Endothelial cell of umbilical vein (primary cell): ENCODE data around the gene BDH1. TPM values are rescaled to one million over a fixed set of nuclear protein-coding genes. Genes with fewer than 3 reads are reported as not detected.

Experiments used
- BruUV-seq: library from RNA; stranded (reverse); fragments of 400-500 nt; replicated peaks from 2 replicates; lab custom pipeline; 2021; lab: Mats Ljungman, UMichigan
- CTCF ChIA-PET: fragments of 300-600, 350-600 bp; sonication (Branson Sonifier 250); formaldehyde crosslinking; loops from one replicate; lab custom pipeline; 2021; ENCODE audit warnings: antibody characterized with exemption, inconsistent platforms; lab: Charles Lee
- POLR2A ChIA-PET: fragments of 300-600, 350-600 bp; sonication (Branson Sonifier 250); formaldehyde crosslinking; loops from one replicate; lab custom pipeline; 2021; ENCODE audit warnings: antibody characterized with exemption, inconsistent platforms; lab: Charles Lee
- DNase-seq: peaks from one replicate; pipeline ENCODE4 v3.0.0-alpha.2; 2011; ENCODE audit warnings: low read depth, low spot score
- FAIRE-seq: peaks from 2 replicates; lab custom pipeline; 2011; peaks lifted over from hg19 to GRCh38; lab: Jason Lieb, UNC
- H2AFZ ChIP-seq: 2 replicates; pipeline ENCODE4 v1.6.0; 2012; ENCODE audit warnings: low read depth, low read length, control low read depth, inconsistent platforms
- H3K27ac ChIP-seq: 2 replicates; pipeline ENCODE4 v1.5.1; 2011; ENCODE audit warnings: low read depth, mild to moderate bottlenecking, control low read depth, low read length, moderate library complexity; ENCODE audit not compliant: insufficient read depth
- H3K27me3 ChIP-seq, 2 experiments: 2 replicates each; pipeline versions ENCODE4 v1.6.0 to v1.6.1; 2011; ENCODE audit warnings: low read length in 2 of 2, mixed read lengths in 1 of 2; ENCODE audit not compliant: control insufficient read depth in 2 of 2, insufficient read depth in 2 of 2
- H3K36me3 ChIP-seq, 2 experiments: 2 replicates in 1 of 2; 3 replicates in 1 of 2; pipeline ENCODE4 v1.5.1; 2011; ENCODE audit warnings: low read length in 2 of 2, mild to moderate bottlenecking in 1 of 2, moderate library complexity in 1 of 2; ENCODE audit not compliant: control insufficient read depth in 2 of 2, insufficient read depth in 2 of 2; ENCODE audit errors: extremely low read depth in 1 of 2
- H3K4me1 ChIP-seq: 3 replicates; pipeline ENCODE4 v1.5.1; 2011; ENCODE audit warnings: mild to moderate bottlenecking, low read length; ENCODE audit not compliant: control insufficient read depth, insufficient read depth; ENCODE audit errors: extremely low read depth
- H3K4me2 ChIP-seq: 2 replicates; pipeline ENCODE4 v1.6.1; 2011; ENCODE audit warnings: low read length, control low read depth, mixed read lengths; ENCODE audit not compliant: insufficient read depth
- H3K4me3 ChIP-seq, 3 experiments: fragments of 200-600 bp in 1 of 3; sonication (generic), shearing (Covaris generic) in 1 of 3; replicated peaks in 1 of 3; 2 replicates each; pipeline ENCODE4 v1.5.1; 2011 to 2016; ENCODE audit warnings: control low read depth in 3 of 3, low read length in 3 of 3, mild to moderate bottlenecking in 2 of 3, inconsistent platforms in 1 of 3, low read depth in 1 of 3, moderate library complexity in 1 of 3; ENCODE audit not compliant: insufficient read depth in 1 of 3
- H3K79me2 ChIP-seq: 2 replicates; pipeline ENCODE4 v1.6.0; 2012; ENCODE audit warnings: low read length, inconsistent platforms; ENCODE audit not compliant: control insufficient read depth, insufficient read depth
- H3K9ac ChIP-seq: replicated peaks from 2 replicates; pipeline ENCODE3; 2011; ENCODE audit warnings: low read length, control low read depth; ENCODE audit not compliant: insufficient read depth; ENCODE audit errors: extremely low read depth
- H3K9me1 ChIP-seq: replicated peaks from 3 replicates; pipeline ENCODE4 v1.6.0; 2011; ENCODE audit warnings: mild to moderate bottlenecking, low read length; ENCODE audit not compliant: control insufficient read depth, insufficient read depth; ENCODE audit errors: extremely low read depth
- H3K9me3 ChIP-seq: replicated peaks from 2 replicates; pipeline ENCODE4 v1.5.1; 2012; ENCODE audit warnings: low read length, inconsistent platforms; ENCODE audit not compliant: control insufficient read depth, insufficient read depth
- H4K20me1 ChIP-seq: replicated peaks from 2 replicates; pipeline ENCODE3; 2011; ENCODE audit warnings: mild to moderate bottlenecking, low read length; ENCODE audit not compliant: control insufficient read depth, insufficient read depth; ENCODE audit errors: extremely low read depth
- EZH2 ChIP-seq: IDR thresholded peaks from 2 replicates; pipeline ENCODE4 v1.6.1; 2012; ENCODE audit warnings: borderline replicate concordance, low read depth, mild to moderate bottlenecking, moderate library complexity, low read length, inconsistent platforms; ENCODE audit not compliant: severe bottlenecking
- FOS ChIP-seq: IDR thresholded peaks from 2 replicates; pipeline ENCODE4 v1.6.1; 2011; ENCODE audit warnings: mild to moderate bottlenecking, low read length, moderate library complexity, borderline replicate concordance; ENCODE audit not compliant: insufficient read depth
- GATA2 ChIP-seq: IDR thresholded peaks from 2 replicates; pipeline ENCODE4 v1.7.0; 2011; ENCODE audit warnings: low read depth, mild to moderate bottlenecking, moderate library complexity, mixed read lengths, low read length; ENCODE audit not compliant: insufficient read length, insufficient read depth
- JUN ChIP-seq: IDR thresholded peaks from 2 replicates; pipeline ENCODE4 v1.6.1; 2011; ENCODE audit warnings: borderline replicate concordance, low read depth; ENCODE audit not compliant: insufficient read length, insufficient read depth
- MYC ChIP-seq: IDR thresholded peaks from one replicate; pipeline ENCODE4 v1.6.1; 2011; ENCODE audit warnings: mild to moderate bottlenecking, low read depth, low read length
- POLR2A ChIP-seq: IDR thresholded peaks from 2 replicates; pipeline ENCODE4 v1.6.1; 2012; ENCODE audit warnings: low read depth, mild to moderate bottlenecking, control low read depth, low read length
- POLR2AphosphoS5 ChIP-seq: IDR thresholded peaks from 2 replicates; pipeline ENCODE4 v1.6.1; 2012; ENCODE audit warnings: low read depth, mild to moderate bottlenecking, control low read depth, low read length, moderate library complexity; ENCODE audit not compliant: insufficient read depth
- dilution Hi-C: fragments of 300-500 bp; cut with MboI; formaldehyde crosslinking; loops from one replicate; pipeline ENCODE4 v1.15.0; 2019; ENCODE audit warnings: low sequenced_read_pairs; ENCODE audit not compliant: extremely low pct_ligation_motif_present
- intact Hi-C: fragments of 100-400 bp; cut with micrococcal nuclease; formaldehyde crosslinking; loops from one replicate; pipeline ENCODE4 v1.10.0; 2022
- polyA plus RNA-seq, 4 experiments: library from polyadenylated mRNA; depleted of rRNA in 3 of 4; stranded (reverse) in 3 of 4; unstranded in 1 of 4; fragments of >200 nt; gene quantifications; 2 replicates each; pipeline versions ENCODE4 v1.2.1 to v1.2.3, GENCODE V29; 2011 to 2012; ENCODE audit warnings: missing spikeins in 1 of 4
- total RNA-seq: library from RNA; stranded (reverse); gene quantifications from 2 replicates; pipeline ENCODE4 v1.2.3, GENCODE V29; 2021
- TF ChIP-seq, protein P1 (sequence below), 2 donors: IDR thresholded peaks; 1 replicate in 1 of 2; 2 replicates in 1 of 2; pipeline ENCODE4 v1.5.1; 2011; ENCODE audit warnings: low read length in 2 of 2, mild to moderate bottlenecking in 2 of 2, moderate library complexity in 2 of 2, control low read depth in 1 of 2, inconsistent platforms in 1 of 2, low read depth in 1 of 2; ENCODE audit not compliant: insufficient read depth in 1 of 2; ENCODE audit errors: extremely low read depth in 1 of 2
- TF ChIP-seq, protein P2 (sequence below): IDR thresholded peaks from 2 replicates; pipeline ENCODE4 v1.6.1; 2011; ENCODE audit not compliant: insufficient read depth, insufficient read length

Gene BDH1
- total and polyA plus RNA-seq, 2 donors (not counting 3 experiments of a cell fraction or from before 2014, with no cell fraction given) = 6.9 to 12.2 TPM

DNA sequence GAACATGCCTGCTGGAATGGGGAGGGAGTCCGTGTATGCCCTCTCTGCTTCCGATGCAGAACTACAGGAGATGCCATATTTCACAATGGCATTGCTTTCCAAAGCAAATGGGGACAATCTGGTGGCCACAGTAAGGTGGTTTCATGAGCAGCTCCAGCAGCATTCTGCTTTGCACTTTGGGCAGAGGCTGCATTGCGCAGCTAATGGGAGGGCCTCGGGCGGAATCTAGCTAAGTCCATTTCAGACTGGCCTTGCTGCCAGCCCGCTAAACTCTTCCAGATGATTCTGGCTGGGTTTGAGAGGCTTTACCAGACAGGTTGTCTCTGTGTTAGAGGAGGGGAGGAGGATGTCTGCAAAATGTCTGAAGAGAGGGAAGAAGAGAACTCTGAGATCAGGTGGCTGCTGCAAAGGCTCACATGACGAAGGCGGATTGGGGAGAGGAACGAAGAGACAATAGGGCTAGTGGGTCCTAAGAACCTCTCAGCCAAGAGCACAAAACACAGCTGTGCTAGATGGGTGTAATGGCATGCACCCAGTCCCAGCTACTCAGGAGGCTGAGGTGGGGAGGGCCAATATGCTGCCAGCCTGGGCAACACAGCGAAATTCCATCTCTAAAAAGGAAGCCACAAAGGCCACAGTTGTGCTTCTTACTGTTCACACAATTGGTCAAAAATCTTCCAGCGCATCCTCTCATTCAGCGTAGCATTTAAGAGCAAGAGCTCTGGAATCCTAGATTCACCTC lies 63.7 kb downstream of the BDH1 start:
- no peaks in the 10 kb centered on the region for H3K36me3 ChIP-seq
- H3K9me1 ChIP-seq = no peaks in the 10 kb centered on the region
- no peaks in the 10 kb centered on the region for H3K27me3 ChIP-seq
- H3K4me1 ChIP-seq = peaks cover 37% of the 10 kb centered on the region
- FAIRE-seq (no peak), DNase-seq (no peak)
- no peaks in the 10 kb centered on the region for H3K79me2 ChIP-seq
- POLR2A ChIA-PET = no interaction called here
- H3K27ac ChIP-seq = no peak overlapping the region
- no peak overlapping the region for H3K9ac ChIP-seq
- no TSS peak for BruUV-seq
- no peaks in the 10 kb centered on the region for H4K20me1 ChIP-seq
- no peak for TF ChIP-seq JUN
- no peak for TF ChIP-seq GATA2
- TF ChIP-seq POLR2AphosphoS5 = no peak
- TF ChIP-seq MYC = no peak
- TF ChIP-seq POLR2A = no peak
- TF ChIP-seq EZH2 = no peak
- intact Hi-C loops = loop anchor here (2.0 kb wide), 2 partner anchors 25 to 97 kb away; no protein-coding TSS in a partner anchor
- dilution Hi-C loops = no loop called here
- no peaks in the 10 kb centered on the region for H3K9me3 ChIP-seq
- H2AFZ ChIP-seq = no peak overlapping the region
- CTCF ChIA-PET = no interaction called here
- no peak overlapping the region for H3K4me2 ChIP-seq
- no peak overlapping the region for H3K4me3 ChIP-seq

DNA sequence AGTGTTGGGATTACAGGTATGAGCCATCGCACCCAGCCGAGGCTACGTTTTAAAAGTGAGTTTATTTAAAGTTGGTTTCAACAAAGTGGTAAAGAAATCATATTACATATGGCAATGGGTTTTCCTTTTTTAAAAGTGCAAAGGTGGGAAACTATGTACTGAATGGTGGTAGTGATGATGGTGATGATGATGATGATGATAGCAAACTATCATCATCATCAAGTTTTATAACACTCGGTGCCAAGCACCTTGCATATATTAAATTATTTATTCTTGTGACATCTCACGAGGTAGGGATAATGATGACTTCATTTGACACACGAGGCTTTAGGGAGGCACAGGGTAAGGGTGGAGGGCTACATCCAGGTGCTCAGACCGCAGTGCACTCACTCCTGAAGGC lies 64.3 kb downstream of the BDH1 start:
- no peak overlapping the region for H3K9ac ChIP-seq
- H3K27ac ChIP-seq = no peak overlapping the region
- intact Hi-C loops = loop anchor here (2.0 kb wide), 2 partner anchors 25 to 97 kb away; no protein-coding TSS in a partner anchor
- ChIA-PET POLR2A (no interaction called here), CTCF (interaction anchor here (0.6 to 2.1 kb wide), 3 partner anchors 9 to 235 kb away, joined by 3 to 17 read pairs (median 7); no protein-coding TSS in a partner anchor)
- no peak overlapping the region for H3K4me2 ChIP-seq
- H2AFZ ChIP-seq = no peak overlapping the region
- no peaks in the 10 kb centered on the region for H4K20me1 ChIP-seq
- BruUV-seq = no TSS peak
- no peaks in the 10 kb centered on the region for H3K9me1 ChIP-seq
- dilution Hi-C loops = no loop called here
- H3K79me2 ChIP-seq = no peaks in the 10 kb centered on the region
- TF ChIP-seq GATA2 = no peak
- TF ChIP-seq EZH2 = no peak
- TF ChIP-seq, protein P1, sequence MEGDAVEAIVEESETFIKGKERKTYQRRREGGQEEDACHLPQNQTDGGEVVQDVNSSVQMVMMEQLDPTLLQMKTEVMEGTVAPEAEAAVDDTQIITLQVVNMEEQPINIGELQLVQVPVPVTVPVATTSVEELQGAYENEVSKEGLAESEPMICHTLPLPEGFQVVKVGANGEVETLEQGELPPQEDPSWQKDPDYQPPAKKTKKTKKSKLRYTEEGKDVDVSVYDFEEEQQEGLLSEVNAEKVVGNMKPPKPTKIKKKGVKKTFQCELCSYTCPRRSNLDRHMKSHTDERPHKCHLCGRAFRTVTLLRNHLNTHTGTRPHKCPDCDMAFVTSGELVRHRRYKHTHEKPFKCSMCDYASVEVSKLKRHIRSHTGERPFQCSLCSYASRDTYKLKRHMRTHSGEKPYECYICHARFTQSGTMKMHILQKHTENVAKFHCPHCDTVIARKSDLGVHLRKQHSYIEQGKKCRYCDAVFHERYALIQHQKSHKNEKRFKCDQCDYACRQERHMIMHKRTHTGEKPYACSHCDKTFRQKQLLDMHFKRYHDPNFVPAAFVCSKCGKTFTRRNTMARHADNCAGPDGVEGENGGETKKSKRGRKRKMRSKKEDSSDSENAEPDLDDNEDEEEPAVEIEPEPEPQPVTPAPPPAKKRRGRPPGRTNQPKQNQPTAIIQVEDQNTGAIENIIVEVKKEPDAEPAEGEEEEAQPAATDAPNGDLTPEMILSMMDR (IDR thresholded peaks at IDR 0.05; ENCODE audit: extremely low read depth in 1 of 2, insufficient read depth in 1 of 2, low read depth in 1 of 2, low read length in 2 of 2) = no peak
- TF ChIP-seq POLR2A = no peak
- TF ChIP-seq JUN = no peak
- TF ChIP-seq FOS = no peak
- no peak for TF ChIP-seq POLR2AphosphoS5
- TF ChIP-seq, protein P2, sequence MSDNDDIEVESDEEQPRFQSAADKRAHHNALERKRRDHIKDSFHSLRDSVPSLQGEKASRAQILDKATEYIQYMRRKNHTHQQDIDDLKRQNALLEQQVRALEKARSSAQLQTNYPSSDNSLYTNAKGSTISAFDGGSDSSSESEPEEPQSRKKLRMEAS = no peak
- no peak for TF ChIP-seq MYC
- H3K4me3 ChIP-seq = no peak overlapping the region
- no peak for DNase-seq
- no peaks in the 10 kb centered on the region for H3K9me3 ChIP-seq
- no peaks in the 10 kb centered on the region for H3K27me3 ChIP-seq
- no peaks in the 10 kb centered on the region for H3K36me3 ChIP-seq
- no peak for FAIRE-seq
- H3K4me1 ChIP-seq = peaks cover 42% of the 10 kb centered on the region
